Right cardiac atrium (tissue), 5 donors: Measurements from ENCODE around the gene MADD. TPM values are rescaled to one million over a fixed set of nuclear protein-coding genes. Genes with fewer than 3 reads are reported as not detected.

Source experiments
- ATAC-seq, 2 donors: fragments of 200-7000 bp; cut with Tn5 transposase; one replicate each; pipeline versions ENCODE4 v1.8.0 to v1.9.1; 2020; ENCODE audit warnings: moderate library complexity in 2 of 2, mild to moderate bottlenecking in 1 of 2
- DNase-seq, 3 donors: peaks; one replicate each; pipeline ENCODE4 v3.0.0-alpha.2; 2020
- H3K27ac ChIP-seq: one replicate; pipeline ENCODE4 v1.5.1; 2013; ENCODE audit warnings: mild to moderate bottlenecking, low read length, control low read depth, moderate library complexity
- H3K27me3 ChIP-seq: one replicate; pipeline ENCODE4 v1.6.1; 2013; ENCODE audit not compliant: control insufficient read depth, insufficient read depth
- H3K4me1 ChIP-seq: one replicate; pipeline ENCODE4 v1.6.1; 2013; ENCODE audit warnings: low read length; ENCODE audit not compliant: control insufficient read depth, insufficient read depth
- H3K4me3 ChIP-seq: one replicate; pipeline ENCODE4 v1.5.1; 2013; ENCODE audit warnings: low read length, control low read depth
- H3K9me3 ChIP-seq: one replicate; pipeline ENCODE4 v1.6.1; 2013; ENCODE audit warnings: low read length; ENCODE audit not compliant: control insufficient read depth
- WGBS: extraction: QIAGEN DNeasy Blood & Tissue Kit; methylation state at CpG from one replicate; pipeline ENCODE4 v1.1.7; 2013; 5-methylcytosine and 5-hydroxymethylcytosine counted together
- intact Hi-C, 4 donors: fragments of 100-400 bp; cut with DNase I; formaldehyde crosslinking; loops; one replicate each; pipeline versions ENCODE4 v1.11.0 to v1.14.0; 2022 to 2023
- polyA plus RNA-seq: library from polyadenylated mRNA; stranded (reverse); fragments of 200-250 nt; gene quantifications from one replicate; pipeline ENCODE4 v1.2.3, GENCODE V29; 2013
- total RNA-seq, 4 donors: library from RNA; stranded (reverse); fragmentation: NEBNext Ultra II Directional; extraction: Animal tissue kit (Norgen Biotek cat#: 25700); gene quantifications; one replicate each; pipeline ENCODE4 v1.2.1, GENCODE V29; 2021
- donor health status: healthy with polysubstance abuse.
- donor health status: DM: no; HTN: yes; CAD: no.
- donor health status: DM: no; HTN: no; CAD: no.
- donor health status: DM: no; HTN: yes; CAD: no; lungs with severe emphysema.
- donor health status: DM: yes; HTN: yes; CAD: no.

Gene MADD
- total and polyA plus RNA-seq, 5 donors, result 27.9 to 73.7 (median 49.4) TPM

- intact Hi-C loops, result loop anchor here (5.0 to 10.0 kb wide), 4 partner anchors 84 to 174 kb away; partner anchors contain the start of genes MADD (in 2 of the 4), NR1H3 (in 2 of the 4) and PACSIN3 (in 1 of the 4)
- Histone ChIP-seq H3K4me3 (no peak overlapping the region), H3K27ac (no peak overlapping the region), H3K4me1 (no peaks in the 10 kb centered on the region), H3K27me3 (no peaks in the 10 kb centered on the region), H3K9me3 (no peaks in the 10 kb centered on the region)
- peak in 1 of 3 donors; percentile 64 for DNase-seq
- ATAC-seq, result no peak
- WGBS, result 80% methylated on average over 14 of the region's 14 CpGs
Measured at GRCh38 chr11:47358731-47359051, 88.8 kb downstream of the MADD start.

DNA sequence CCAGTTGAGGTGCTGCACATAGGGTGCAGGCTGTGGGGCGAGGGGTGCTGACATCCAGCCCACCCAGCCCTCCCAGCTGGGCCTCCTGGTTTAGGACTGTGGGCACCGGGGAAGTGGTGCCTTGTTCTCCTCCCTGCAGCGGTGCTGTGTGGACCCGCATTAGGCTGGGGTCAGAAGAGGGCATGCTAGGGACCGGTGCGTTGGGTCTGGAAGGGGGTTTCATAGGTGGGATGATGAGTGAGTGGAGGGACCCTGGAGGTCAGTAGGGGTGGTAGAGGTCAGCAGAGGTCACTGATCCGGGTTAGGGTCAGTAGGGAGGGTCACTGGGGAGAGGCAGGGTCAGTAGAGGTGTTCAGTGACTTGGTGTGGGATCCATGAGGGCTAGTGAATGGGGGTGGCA lies 89.2 kb downstream of the MADD start:
- no peaks in the 10 kb centered on the region for H3K4me1 ChIP-seq
- DNase-seq (peak in 1 of 3 donors; percentile 31), ATAC-seq (no peak)
- H3K4me3 ChIP-seq, result no peak overlapping the region
- H3K27me3 ChIP-seq, result no peaks in the 10 kb centered on the region
- H3K27ac ChIP-seq, result no peak overlapping the region
- H3K9me3 ChIP-seq, result no peaks in the 10 kb centered on the region
- WGBS, result 75% methylated on average over 7 of the region's 7 CpGs
- intact Hi-C loops, result loop anchor here (5.0 to 10.0 kb wide), 4 partner anchors 84 to 174 kb away; partner anchors contain the start of genes MADD (in 2 of the 4), NR1H3 (in 2 of the 4) and PACSIN3 (in 1 of the 4)

DNA sequence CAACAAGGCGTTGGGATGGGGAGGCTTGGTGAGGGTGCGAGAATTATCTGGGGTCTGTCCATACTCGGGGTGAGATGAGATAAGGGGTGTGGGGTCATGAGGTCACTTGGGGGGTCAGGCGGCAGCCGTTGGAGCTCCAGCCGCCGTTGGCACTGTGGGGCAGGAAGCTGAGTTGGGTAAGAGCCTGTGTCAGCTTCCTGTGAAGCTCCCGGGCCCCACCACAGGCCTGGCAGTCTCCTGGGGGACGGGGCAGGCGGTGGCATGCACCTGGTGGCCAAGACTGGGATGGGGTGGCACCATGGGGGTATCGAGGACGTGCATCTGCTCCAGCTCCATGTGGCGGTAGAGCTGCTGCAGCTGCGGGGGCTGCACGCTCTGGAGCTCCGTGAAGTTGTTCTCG lies 89.7 kb downstream of the MADD start:
- 69% methylated on average over 17 of the region's 17 CpGs for WGBS
- DNase-seq (peak in 2 of 3 donors; percentile 56 to 69), ATAC-seq (no peak)
- Histone ChIP-seq H3K27me3 (no peaks in the 10 kb centered on the region), H3K27ac (no peak overlapping the region), H3K4me1 (no peaks in the 10 kb centered on the region), H3K4me3 (no peak overlapping the region), H3K9me3 (no peaks in the 10 kb centered on the region)
- intact Hi-C loops, result loop anchor here (5.0 to 10.0 kb wide), 4 partner anchors 85 to 175 kb away; partner anchors contain the start of genes MADD (in 2 of the 4), NR1H3 (in 2 of the 4) and PACSIN3 (in 1 of the 4)

DNA sequence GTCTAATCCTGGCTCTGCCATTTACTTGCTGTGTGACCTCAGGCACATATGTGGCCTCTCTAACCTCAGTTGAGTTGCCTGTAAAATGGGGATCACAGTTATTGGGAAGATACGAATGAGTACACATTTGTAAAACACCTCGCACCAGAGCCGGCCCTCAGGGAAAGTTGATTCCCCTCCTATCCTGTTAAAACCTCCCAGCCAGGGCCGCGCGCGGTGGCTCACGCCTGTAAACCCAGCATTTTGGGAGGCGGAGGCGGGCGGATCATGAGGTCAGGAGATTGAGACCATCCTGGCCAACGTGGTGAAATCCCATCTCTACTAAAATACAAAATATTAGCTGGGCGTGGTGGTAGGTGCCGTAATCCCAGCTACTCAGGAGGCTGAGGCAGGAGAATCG lies 90.4 kb downstream of the MADD start:
- intact Hi-C loops, result no loop called here
- WGBS, result 94% methylated on average over 15 of the region's 15 CpGs
- H3K9me3 ChIP-seq, result no peaks in the 10 kb centered on the region
- DNase-seq (no peak), ATAC-seq (no peak)
- H3K27ac ChIP-seq, result no peak overlapping the region
- H3K4me3 ChIP-seq, result no peak overlapping the region
- H3K4me1 ChIP-seq, result no peaks in the 10 kb centered on the region
- H3K27me3 ChIP-seq, result no peaks in the 10 kb centered on the region

DNA sequence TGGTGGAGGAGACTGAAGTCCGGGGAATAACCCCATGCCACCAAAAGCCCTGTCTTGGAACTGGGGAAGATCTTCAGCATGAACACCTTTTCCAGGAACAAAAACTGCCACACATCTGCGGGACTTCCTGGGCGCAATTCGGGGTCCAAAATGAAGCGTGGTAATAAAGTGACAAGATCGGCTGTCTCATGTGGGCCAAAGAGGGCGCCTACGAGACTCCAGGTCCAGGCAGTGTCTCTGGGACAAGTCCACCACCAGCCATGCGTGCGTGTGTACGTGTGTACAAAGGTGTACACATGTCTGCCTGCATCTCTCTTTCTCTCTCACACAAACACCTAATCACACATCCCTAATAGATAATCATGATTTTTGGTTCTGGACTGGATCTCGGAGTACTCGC lies 91.5 kb downstream of the MADD start:
- 81% methylated on average over 13 of the region's 13 CpGs for WGBS
- no peak for ATAC-seq
- Histone ChIP-seq H3K4me3 (no peak overlapping the region), H3K4me1 (no peaks in the 10 kb centered on the region), H3K27ac (peak overlapping the region; percentile 13), H3K27me3 (no peaks in the 10 kb centered on the region), H3K9me3 (no peaks in the 10 kb centered on the region)
- intact Hi-C loops, result no loop called here
- no peak for DNase-seq

- Histone ChIP-seq H3K27me3 (no peaks in the 10 kb centered on the region), H3K4me1 (no peaks in the 10 kb centered on the region), H3K4me3 (no peak overlapping the region), H3K9me3 (no peaks in the 10 kb centered on the region), H3K27ac (no peak overlapping the region)
- no peak for DNase-seq
- no peak for ATAC-seq
- WGBS, result 63% methylated on average over 1 of the region's 1 CpG
- intact Hi-C loops, result no loop called here
Measured at GRCh38 chr11:47366020-47366490, 96.1 kb downstream of the MADD start.

DNA sequence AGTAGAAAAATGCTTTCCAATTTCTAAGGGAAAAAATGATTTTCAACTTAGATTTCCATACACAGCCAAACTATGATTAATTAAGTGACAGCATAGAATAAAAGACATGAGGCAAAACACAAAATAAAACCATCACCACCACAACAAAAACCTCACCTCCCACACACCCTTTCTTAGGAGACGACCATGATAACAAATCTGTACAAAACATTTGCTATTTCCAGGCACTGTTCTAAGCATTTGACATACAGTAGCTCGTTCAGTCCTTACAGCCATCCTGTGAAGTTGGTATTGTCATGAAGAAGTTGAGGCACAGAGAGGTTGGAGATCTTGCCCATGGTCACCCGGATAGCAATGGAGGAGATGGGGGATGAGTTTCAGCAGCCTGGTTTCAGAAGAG lies 99.7 kb downstream of the MADD start:
- intact Hi-C loops, result loop anchor here (5.0 to 10.0 kb wide), 5 partner anchors 38 to 485 kb away; partner anchors contain the start of genes RAPSN (in 1 of the 4) and SLC39A13 (in 1 of the 4)
- Histone ChIP-seq H3K27ac (no peak overlapping the region), H3K9me3 (no peaks in the 10 kb centered on the region), H3K4me3 (no peak overlapping the region), H3K4me1 (no peaks in the 10 kb centered on the region), H3K27me3 (no peaks in the 10 kb centered on the region)
- ATAC-seq, result no peak
- no peak for DNase-seq
- WGBS, result 38% methylated on average over 3 of the region's 3 CpGs

DNA sequence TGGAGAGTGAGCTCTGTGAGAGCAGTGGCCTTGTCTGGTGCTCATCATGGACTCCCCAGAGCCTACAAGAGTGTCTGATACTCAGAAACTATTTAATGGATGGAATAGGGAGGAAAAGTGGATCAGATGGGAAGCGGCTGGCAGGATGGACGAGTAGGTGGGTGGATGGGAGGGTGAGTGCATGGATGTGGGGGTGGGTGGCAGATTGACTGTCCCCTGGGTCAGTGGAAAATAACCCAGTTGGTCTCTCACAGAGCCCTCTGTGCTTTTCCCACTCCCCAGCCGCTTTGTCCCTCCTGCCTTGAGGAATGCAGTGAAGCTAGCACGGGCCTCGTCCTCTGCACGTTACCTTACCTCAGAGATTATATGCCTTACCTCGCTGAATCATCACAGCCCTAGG lies 102.5 kb downstream of the MADD start:
- H3K4me1 ChIP-seq, result no peaks in the 10 kb centered on the region
- H3K9me3 ChIP-seq, result no peaks in the 10 kb centered on the region
- intact Hi-C loops, result loop anchor here (5.0 to 10.0 kb wide), 5 partner anchors 35 to 482 kb away; partner anchors contain the start of genes RAPSN (in 1 of the 4) and SLC39A13 (in 1 of the 4)
- DNase-seq (peak in 1 of 3 donors; percentile 10), ATAC-seq (no peak)
- H3K27ac ChIP-seq, result no peak overlapping the region
- 79% methylated on average over 7 of the region's 7 CpGs for WGBS
- no peaks in the 10 kb centered on the region for H3K27me3 ChIP-seq
- H3K4me3 ChIP-seq, result no peak overlapping the region

GRCh38 chr11:47373876-47374719 lies 104.2 kb downstream of the MADD start:
- no peak overlapping the region for H3K4me3 ChIP-seq
- DNase-seq (peak; percentile 86 to 96 (median 95)), ATAC-seq (peak; percentile 79 to 86)
- H3K4me1 ChIP-seq, result no peaks in the 10 kb centered on the region
- WGBS, result 40% methylated on average over 19 of the region's 19 CpGs
- H3K27me3 ChIP-seq, result no peaks in the 10 kb centered on the region
- H3K9me3 ChIP-seq, result no peaks in the 10 kb centered on the region
- no peak overlapping the region for H3K27ac ChIP-seq
- intact Hi-C loops, result loop anchor here (5.0 to 10.0 kb wide), 5 partner anchors 33 to 481 kb away; partner anchors contain the start of genes RAPSN (in 1 of the 4) and SLC39A13 (in 1 of the 4)

DNA sequence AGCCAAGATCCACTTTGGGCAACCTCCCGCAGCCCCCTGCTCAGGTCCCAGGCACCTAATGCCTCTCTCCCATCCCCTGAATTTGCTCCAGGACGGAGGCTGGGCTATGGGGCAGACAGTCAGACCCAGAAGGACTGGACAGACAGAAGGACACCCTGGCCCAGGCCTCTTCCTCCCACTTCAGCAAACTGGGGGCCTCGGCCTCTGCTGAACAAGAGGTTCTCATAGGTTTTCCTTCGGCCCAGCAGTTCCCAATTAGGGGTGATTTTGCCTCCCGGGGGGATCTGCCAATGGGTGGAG lies 104.7 kb downstream of the MADD start:
- H3K27ac ChIP-seq, result no peak overlapping the region
- 85% methylated on average over 5 of the region's 5 CpGs for WGBS
- no peaks in the 10 kb centered on the region for H3K9me3 ChIP-seq
- no peak overlapping the region for H3K4me3 ChIP-seq
- no peaks in the 10 kb centered on the region for H3K27me3 ChIP-seq
- ATAC-seq, result no peak
- intact Hi-C loops, result loop anchor here (5.0 to 10.0 kb wide), 5 partner anchors 33 to 480 kb away; partner anchors contain the start of genes RAPSN (in 1 of the 4) and SLC39A13 (in 1 of the 4)
- H3K4me1 ChIP-seq, result no peaks in the 10 kb centered on the region
- no peak for DNase-seq

- DNase-seq (peak in 1 of 3 donors; percentile 43), ATAC-seq (no peak)
- no peak overlapping the region for H3K4me3 ChIP-seq
- WGBS, result 73% methylated on average over 8 of the region's 8 CpGs
- no peaks in the 10 kb centered on the region for H3K4me1 ChIP-seq
- H3K27me3 ChIP-seq, result no peaks in the 10 kb centered on the region
- H3K9me3 ChIP-seq, result no peaks in the 10 kb centered on the region
- intact Hi-C loops, result loop anchor here in 3 of 4 donors (10.0 kb wide), 3 partner anchors 70 to 480 kb away; partner anchors contain the start of gene RAPSN (in 1 of the 3)
- no peak overlapping the region for H3K27ac ChIP-seq
Measured at GRCh38 chr11:47375020-47375419, 105.1 kb downstream of the MADD start.
